ENCODE data around the gene INHA.

INHA gene

GRCh38 chr2:219611866-219612576 lies 39.9 kb downstream of the INHA start:
- Histone ChIP-seq H3K4me3 (ENCODE audit: low read length) (no peak overlapping the region), H3K27me3 (ENCODE audit: control insufficient read depth, insufficient read depth, low read length) (no peaks in the 10 kb centered on the region), H3K27ac (ENCODE audit: low read length) (no peak overlapping the region), H3K4me1 (ENCODE audit: control insufficient read depth, low read depth, low read length) (no peaks in the 10 kb centered on the region), H3K36me3 (ENCODE audit: control insufficient read depth, low read depth, low read length) (peaks cover 7% of the 10 kb centered on the region), H3K9me3 (ENCODE audit: control insufficient read depth, low read depth, low read length) (no peaks in the 10 kb centered on the region), H3K9ac (ENCODE audit: low read length) (no peak overlapping the region)

GRCh38 chr2:219612577-219613286 lies 40.6 kb downstream of the INHA start:
- Histone ChIP-seq H3K9ac (ENCODE audit: low read length) (no peak overlapping the region), H3K27me3 (ENCODE audit: control insufficient read depth, insufficient read depth, low read length) (no peaks in the 10 kb centered on the region), H3K4me3 (ENCODE audit: low read length) (no peak overlapping the region), H3K4me1 (ENCODE audit: control insufficient read depth, low read depth, low read length) (no peaks in the 10 kb centered on the region), H3K27ac (ENCODE audit: low read length) (no peak overlapping the region), H3K9me3 (ENCODE audit: control insufficient read depth, low read depth, low read length) (no peaks in the 10 kb centered on the region), H3K36me3 (ENCODE audit: control insufficient read depth, low read depth, low read length) (peaks cover 7% of the 10 kb centered on the region)

- H3K4me1 ChIP-seq (ENCODE audit: control insufficient read depth, low read depth, low read length) = no peaks in the 10 kb centered on the region
- no peaks in the 10 kb centered on the region for H3K27me3 ChIP-seq (ENCODE audit: control insufficient read depth, insufficient read depth, low read length)
- H3K36me3 ChIP-seq (ENCODE audit: control insufficient read depth, low read depth, low read length) = peaks cover 7% of the 10 kb centered on the region
- no peaks in the 10 kb centered on the region for H3K9me3 ChIP-seq (ENCODE audit: control insufficient read depth, low read depth, low read length)
- H3K27ac ChIP-seq (ENCODE audit: low read length) = no peak overlapping the region
- H3K9ac ChIP-seq (ENCODE audit: low read length) = no peak overlapping the region
- H3K4me3 ChIP-seq (ENCODE audit: low read length) = no peak overlapping the region
These were observed 41.5 kb downstream of the INHA start for GRCh38 chr2:219613461-219614070.

GRCh38 chr2:219614076-219614860 lies 42.2 kb downstream of the INHA start:
- Histone ChIP-seq H3K27ac (ENCODE audit: low read length) (no peak overlapping the region), H3K9ac (ENCODE audit: low read length) (no peak overlapping the region), H3K27me3 (ENCODE audit: control insufficient read depth, insufficient read depth, low read length) (no peaks in the 10 kb centered on the region), H3K36me3 (ENCODE audit: control insufficient read depth, low read depth, low read length) (peaks cover 7% of the 10 kb centered on the region), H3K9me3 (ENCODE audit: control insufficient read depth, low read depth, low read length) (no peaks in the 10 kb centered on the region), H3K4me3 (ENCODE audit: low read length) (no peak overlapping the region), H3K4me1 (ENCODE audit: control insufficient read depth, low read depth, low read length) (no peaks in the 10 kb centered on the region)

GRCh38 chr2:219615036-219615435 lies 42.9 kb downstream of the INHA start:
- no peak overlapping the region for H3K27ac ChIP-seq (ENCODE audit: low read length)
- no peak overlapping the region for H3K9ac ChIP-seq (ENCODE audit: low read length)
- H3K4me1 ChIP-seq (ENCODE audit: control insufficient read depth, low read depth, low read length) = no peaks in the 10 kb centered on the region
- no peaks in the 10 kb centered on the region for H3K9me3 ChIP-seq (ENCODE audit: control insufficient read depth, low read depth, low read length)
- peaks cover 7% of the 10 kb centered on the region for H3K36me3 ChIP-seq (ENCODE audit: control insufficient read depth, low read depth, low read length)
- H3K4me3 ChIP-seq (ENCODE audit: low read length) = no peak overlapping the region
- no peaks in the 10 kb centered on the region for H3K27me3 ChIP-seq (ENCODE audit: control insufficient read depth, insufficient read depth, low read length)

- H3K27ac ChIP-seq (ENCODE audit: low read length) = no peak overlapping the region
- H3K9ac ChIP-seq (ENCODE audit: low read length) = no peak overlapping the region
- peaks cover 7% of the 10 kb centered on the region for H3K36me3 ChIP-seq (ENCODE audit: control insufficient read depth, low read depth, low read length)
- H3K9me3 ChIP-seq (ENCODE audit: control insufficient read depth, low read depth, low read length) = no peaks in the 10 kb centered on the region
- no peaks in the 10 kb centered on the region for H3K4me1 ChIP-seq (ENCODE audit: control insufficient read depth, low read depth, low read length)
- H3K27me3 ChIP-seq (ENCODE audit: control insufficient read depth, insufficient read depth, low read length) = no peaks in the 10 kb centered on the region
- H3K4me3 ChIP-seq (ENCODE audit: low read length) = no peak overlapping the region
These were observed 43.8 kb downstream of the INHA start for GRCh38 chr2:219615894-219616293.

- H3K36me3 ChIP-seq (ENCODE audit: control insufficient read depth, low read depth, low read length) = peaks cover 7% of the 10 kb centered on the region
- H3K4me3 ChIP-seq (ENCODE audit: low read length) = no peak overlapping the region
- H3K4me1 ChIP-seq (ENCODE audit: control insufficient read depth, low read depth, low read length) = no peaks in the 10 kb centered on the region
- no peaks in the 10 kb centered on the region for H3K9me3 ChIP-seq (ENCODE audit: control insufficient read depth, low read depth, low read length)
- no peak overlapping the region for H3K9ac ChIP-seq (ENCODE audit: low read length)
- H3K27me3 ChIP-seq (ENCODE audit: control insufficient read depth, insufficient read depth, low read length) = no peaks in the 10 kb centered on the region
- H3K27ac ChIP-seq (ENCODE audit: low read length) = no peak overlapping the region
These were observed 44.4 kb downstream of the INHA start for GRCh38 chr2:219616550-219616949.

GRCh38 chr2:219618733-219619122 lies 46.6 kb downstream of the INHA start:
- H3K27me3 ChIP-seq (ENCODE audit: control insufficient read depth, insufficient read depth, low read length) = no peaks in the 10 kb centered on the region
- no peaks in the 10 kb centered on the region for H3K9me3 ChIP-seq (ENCODE audit: control insufficient read depth, low read depth, low read length)
- H3K4me1 ChIP-seq (ENCODE audit: control insufficient read depth, low read depth, low read length) = no peaks in the 10 kb centered on the region
- H3K4me3 ChIP-seq (ENCODE audit: low read length) = no peak overlapping the region
- no peak overlapping the region for H3K9ac ChIP-seq (ENCODE audit: low read length)
- H3K27ac ChIP-seq (ENCODE audit: low read length) = no peak overlapping the region
- H3K36me3 ChIP-seq (ENCODE audit: control insufficient read depth, low read depth, low read length) = peaks cover 3% of the 10 kb centered on the region

- no peaks in the 10 kb centered on the region for H3K9me3 ChIP-seq (ENCODE audit: control insufficient read depth, low read depth, low read length)
- H3K9ac ChIP-seq (ENCODE audit: low read length) = no peak overlapping the region
- no peak overlapping the region for H3K27ac ChIP-seq (ENCODE audit: low read length)
- H3K4me1 ChIP-seq (ENCODE audit: control insufficient read depth, low read depth, low read length) = no peaks in the 10 kb centered on the region
- no peak overlapping the region for H3K4me3 ChIP-seq (ENCODE audit: low read length)
- peaks cover 3% of the 10 kb centered on the region for H3K36me3 ChIP-seq (ENCODE audit: control insufficient read depth, low read depth, low read length)
- no peaks in the 10 kb centered on the region for H3K27me3 ChIP-seq (ENCODE audit: control insufficient read depth, insufficient read depth, low read length)
These were observed 47.1 kb downstream of the INHA start for GRCh38 chr2:219619235-219619634.

GRCh38 chr2:219620546-219620945 lies 48.4 kb downstream of the INHA start:
- no peaks in the 10 kb centered on the region for H3K36me3 ChIP-seq (ENCODE audit: control insufficient read depth, low read depth, low read length)
- H3K9me3 ChIP-seq (ENCODE audit: control insufficient read depth, low read depth, low read length) = no peaks in the 10 kb centered on the region
- H3K4me3 ChIP-seq (ENCODE audit: low read length) = no peak overlapping the region
- no peaks in the 10 kb centered on the region for H3K4me1 ChIP-seq (ENCODE audit: control insufficient read depth, low read depth, low read length)
- no peak overlapping the region for H3K9ac ChIP-seq (ENCODE audit: low read length)
- no peak overlapping the region for H3K27ac ChIP-seq (ENCODE audit: low read length)
- no peaks in the 10 kb centered on the region for H3K27me3 ChIP-seq (ENCODE audit: control insufficient read depth, insufficient read depth, low read length)

- H3K27me3 ChIP-seq (ENCODE audit: control insufficient read depth, insufficient read depth, low read length) = peaks cover 6% of the 10 kb centered on the region
These were observed 49.8 kb downstream of the INHA start for GRCh38 chr2:219621935-219622334.

More at GRCh38 chr2:219621935-219622334, 49.8 kb downstream of the INHA start:
- no peak overlapping the region for H3K27ac ChIP-seq (ENCODE audit: low read length)
- no peak overlapping the region for H3K9ac ChIP-seq (ENCODE audit: low read length)
- H3K9me3 ChIP-seq (ENCODE audit: control insufficient read depth, low read depth, low read length) = no peaks in the 10 kb centered on the region
- H3K4me1 ChIP-seq (ENCODE audit: control insufficient read depth, low read depth, low read length) = peaks cover 3% of the 10 kb centered on the region
- no peak overlapping the region for H3K4me3 ChIP-seq (ENCODE audit: low read length)
- H3K36me3 ChIP-seq (ENCODE audit: control insufficient read depth, low read depth, low read length) = no peaks in the 10 kb centered on the region

Measured in iPS-18a (cell line).